ENCODE measurements around the gene FEZ2. TPM values are rescaled to one million over a fixed set of nuclear protein-coding genes. Genes with fewer than 3 reads are reported as not detected.

Gene FEZ2
- total and polyA plus RNA-seq, 2 of the 8 experiments (the other 6 are each of a cell fraction or from before 2014, with no cell fraction given) = 7.5 to 16.4 TPM

DNA sequence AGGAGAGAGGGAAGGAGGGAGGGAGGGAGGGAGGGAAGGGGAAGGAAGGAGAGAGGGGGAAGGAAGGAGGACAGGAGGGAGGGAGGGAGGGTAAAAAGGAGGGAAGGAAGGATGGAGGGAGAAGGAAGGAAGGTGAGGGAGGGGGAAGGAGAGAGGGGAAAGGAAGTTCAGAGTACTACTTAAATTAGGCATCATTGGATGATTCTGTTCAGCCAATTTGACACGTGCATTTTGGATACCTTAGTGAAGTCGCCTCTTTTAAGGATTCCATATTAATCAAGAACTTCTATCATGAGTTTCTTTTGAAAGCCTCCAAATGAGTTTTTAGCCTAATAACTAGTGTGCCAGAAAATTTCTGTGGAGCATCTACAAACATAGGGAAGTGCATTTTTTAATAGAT is 62.9 kb downstream of the FEZ2 start:
- CTCF ChIA-PET (ENCODE audit: partially characterized antibody) = no interaction called here
- Histone ChIP-seq H3K27ac (ENCODE audit: low read depth, low read length) (no peak overlapping the region), H3K4ac (replicated peaks; ENCODE audit: insufficient read length, low read depth, low read length) (no peak overlapping the region), H3K79me1 (ENCODE audit: low read depth, low read length) (no peaks in the 10 kb centered on the region), H4K20me1 (replicated peaks in 1 of 2; ENCODE audit: control insufficient read depth in 1 of 2, insufficient read depth in 2 of 2, low read length in 2 of 2) (peaks cover 0 to 2% of the 10 kb centered on the region in 2 experiments), H3K9me3 (ENCODE audit: insufficient read depth in 2 of 2, low read depth in 1 of 2, low read length in 1 of 2) (no peaks in the 10 kb centered on the region), H3K9ac (replicated peaks in 1 of 4; ENCODE audit: extremely low read depth in 1 of 4, low read depth in 3 of 4, low read length in 3 of 4) (no peak overlapping the region), H2BK120ac (replicated peaks; ENCODE audit: low read depth, low read length) (no peak overlapping the region), H3K79me2 (ENCODE audit: control insufficient read depth in 1 of 2, insufficient read depth in 2 of 2, low read length in 2 of 2) (no peaks in the 10 kb centered on the region), H3K23me2 (ENCODE audit: low read depth, low read length) (no peaks in the 10 kb centered on the region; the same call in 1 of the 2 replicates), H2BK5ac (ENCODE audit: low read depth, low read length) (no peak overlapping the region), H2BK12ac (ENCODE audit: low read depth, low read length) (no peak overlapping the region), H2AK5ac (ENCODE audit: low read depth, low read length) (no peak overlapping the region), H4K91ac (replicated peaks; ENCODE audit: insufficient read length, low read length) (no peak overlapping the region), H2AFZ (ENCODE audit: low read length) (no peak overlapping the region), H3K18ac (ENCODE audit: extremely low read depth, low read length) (no peak overlapping the region), H3K4me1 (replicated peaks in 1 of 4; ENCODE audit: control insufficient read depth in 3 of 4, insufficient read depth in 4 of 4, low read length in 3 of 4) (no peaks in the 10 kb centered on the region), H3K4me2 (ENCODE audit: insufficient read depth in 1 of 2, low read depth in 2 of 2, low read length in 2 of 2) (no peak overlapping the region), H3K36me3 (ENCODE audit: control insufficient read depth in 2 of 4, insufficient read depth in 4 of 4, low read length in 3 of 4) (peaks cover 0 to 16% (median 9%) of the 10 kb centered on the region in 4 experiments; a peak in 5 of 8 replicates), H2BK20ac (ENCODE audit: low read length) (no peak overlapping the region), H3K14ac (ENCODE audit: insufficient read length) (no peak overlapping the region), H2BK15ac (ENCODE audit: low read length) (no peak overlapping the region), H3K27me3 (replicated peaks in 1 of 4; ENCODE audit: control insufficient read depth in 3 of 4, extremely low read depth in 1 of 4, insufficient read depth in 3 of 4, low read length in 3 of 4) (no peaks in the 10 kb centered on the region), H3K23ac (ENCODE audit: insufficient read length) (no peak overlapping the region), H3K4me3 (ENCODE audit: extremely low read depth in 1 of 4, insufficient read depth in 2 of 4, low read depth in 3 of 4, low read length in 4 of 4) (no peak overlapping the region), H4K8ac (ENCODE audit: extremely low read depth, insufficient read depth, low read length) (no peak overlapping the region), H3K56ac (replicated peaks; ENCODE audit: insufficient read length, low read depth, low read length) (no peak overlapping the region), H4K5ac (ENCODE audit: insufficient read length, low read depth, low read length) (no peak overlapping the region)
- TF ChIP-seq SIX5 (IDR thresholded peaks at IDR 0.05; ENCODE audit: low read depth, low read length) (no peak), YY1 (IDR thresholded peaks at IDR 0.05; ENCODE audit: low read depth, low read length) (no peak), NRF1 (IDR thresholded peaks at IDR 0.05; ENCODE audit: low read depth, low read length) (no peak), BCL11A (IDR thresholded peaks at IDR 0.05; ENCODE audit: low read depth in 2 of 2, low read length in 2 of 2) (no peak)
- TF ChIP-seq, protein P1, sequence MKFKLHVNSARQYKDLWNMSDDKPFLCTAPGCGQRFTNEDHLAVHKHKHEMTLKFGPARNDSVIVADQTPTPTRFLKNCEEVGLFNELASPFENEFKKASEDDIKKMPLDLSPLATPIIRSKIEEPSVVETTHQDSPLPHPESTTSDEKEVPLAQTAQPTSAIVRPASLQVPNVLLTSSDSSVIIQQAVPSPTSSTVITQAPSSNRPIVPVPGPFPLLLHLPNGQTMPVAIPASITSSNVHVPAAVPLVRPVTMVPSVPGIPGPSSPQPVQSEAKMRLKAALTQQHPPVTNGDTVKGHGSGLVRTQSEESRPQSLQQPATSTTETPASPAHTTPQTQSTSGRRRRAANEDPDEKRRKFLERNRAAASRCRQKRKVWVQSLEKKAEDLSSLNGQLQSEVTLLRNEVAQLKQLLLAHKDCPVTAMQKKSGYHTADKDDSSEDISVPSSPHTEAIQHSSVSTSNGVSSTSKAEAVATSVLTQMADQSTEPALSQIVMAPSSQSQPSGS (IDR thresholded peaks at IDR 0.05; ENCODE audit: low read length) = no peak
- DNase-seq (ENCODE audit: low read depth in 1 of 2, low spot score in 2 of 2) (no peak), FAIRE-seq (no peak)
- 89% methylated on average over 2 of the region's 2 CpGs; no CpG with 5 or more reads in 1 of the 2 experiments for WGBS, 2 experiments (ENCODE audit: extremely low coverage in 1 of 2, insufficient coverage in 1 of 2, insufficient read length in 1 of 2, insufficient replicate concordance in 2 of 2, low coverage in 1 of 2, low lambda C conversion rate in 2 of 2, missing lambda C conversion rate in 1 of 2)
- POLR2A ChIA-PET (ENCODE audit: partially characterized antibody) = no interaction called here
